GM13976 (cell line): Measurements from ENCODE around the gene CISTR.
"Not testable (repeated sequence)": the region's sequence is repeated elsewhere in the genome, so short reads cannot be mapped to it uniquely, and the experiment has no call there.

Experiments used
- DNase-seq: peaks from one replicate; pipeline ENCODE4 v3.0.0; 2012; ENCODE audit warnings: low spot score
- CTCF ChIP-seq: IDR thresholded peaks from 2 replicates; pipeline ENCODE4 v1.5.1; 2012; ENCODE audit warnings: borderline replicate concordance, mild to moderate bottlenecking; ENCODE audit not compliant: insufficient read depth; ENCODE audit errors: extremely low read depth, missing control alignments, control extremely low read depth
- in situ Hi-C: fragments of 300-500 bp; cut with MboI; formaldehyde crosslinking; loops from one replicate; pipeline ENCODE4 v1.12.0; 2022; ENCODE audit warnings: low sequenced_read_pairs, mixed read lengths, inconsistent platforms; ENCODE audit not compliant: unreplicated experiment

The CISTR gene

GRCh38 chr12:53766881-53767280, 15.1 kb upstream of the CISTR start:
- DNase-seq = no peak
- in situ Hi-C loops = no loop called here
- TF ChIP-seq CTCF = no peak

DNA sequence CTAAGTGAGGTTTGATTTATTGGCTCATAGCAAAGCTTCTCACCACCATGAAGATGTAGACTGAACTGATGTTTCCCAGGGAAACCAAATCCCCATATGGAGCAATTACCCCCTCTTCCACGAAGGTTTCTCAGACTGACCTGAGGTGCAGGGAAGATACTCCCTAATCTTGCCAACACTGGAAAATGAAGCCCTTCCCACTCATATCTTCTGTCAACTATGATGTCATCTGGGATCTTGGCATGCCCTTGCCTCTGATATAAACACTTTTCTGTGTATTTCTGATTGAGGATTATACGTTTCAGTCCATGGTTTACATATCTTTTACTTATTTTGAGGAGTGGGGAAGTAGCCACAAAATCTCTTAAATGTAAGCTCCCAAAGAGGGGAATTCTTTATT, 14.1 kb upstream of the CISTR start:
- no peak for TF ChIP-seq CTCF
- in situ Hi-C loops = no loop called here
- DNase-seq = no peak

DNA sequence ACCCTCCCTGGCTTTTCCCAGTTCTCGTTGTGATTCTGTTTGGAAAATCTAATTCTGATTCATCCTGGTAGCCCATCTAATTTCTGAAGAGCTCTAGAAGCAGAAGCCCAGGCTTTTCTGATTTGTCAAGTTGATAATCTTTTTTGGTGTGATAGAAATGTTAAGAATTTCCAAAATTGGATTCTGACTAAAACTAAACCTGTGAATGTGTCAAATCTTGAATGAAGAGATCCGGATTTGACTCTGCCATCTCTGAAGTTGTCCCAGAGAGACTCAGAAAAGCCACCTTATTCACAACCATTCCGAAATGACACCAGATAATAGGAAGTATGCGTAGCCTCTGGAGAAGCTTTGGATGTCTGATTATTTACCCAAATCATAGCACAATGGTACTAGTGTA, 12.8 kb upstream of the CISTR start:
- in situ Hi-C loops = no loop called here
- DNase-seq = no peak
- TF ChIP-seq CTCF = no peak

DNA sequence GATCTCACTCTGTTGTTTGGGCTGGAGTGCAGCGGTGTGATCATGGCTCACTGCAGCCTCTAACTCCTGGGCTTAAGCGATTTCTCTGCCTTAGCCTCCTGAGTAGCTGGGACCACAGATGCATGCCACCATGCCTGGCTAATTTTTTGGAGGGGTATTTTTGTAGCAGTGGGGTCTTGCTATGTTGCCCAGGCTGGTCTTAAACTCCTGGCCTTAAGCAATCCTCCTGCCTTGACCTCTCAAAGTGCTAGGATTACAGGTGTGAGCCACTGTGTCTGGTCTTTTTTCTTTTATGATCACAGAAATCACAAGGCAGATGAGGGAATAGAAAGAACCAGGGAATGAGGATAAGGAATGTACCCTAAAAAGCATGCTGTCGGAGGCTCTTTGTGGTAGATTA, 11.0 kb upstream of the CISTR start:
- in situ Hi-C loops, DNase-seq: not testable (repeated sequence)

- in situ Hi-C loops = no loop called here
- no peak for TF ChIP-seq CTCF
Measured at GRCh38 chr12:53761306-53761705, 9.5 kb upstream of the CISTR start.

GRCh38 chr12:53759261-53759660, 7.5 kb upstream of the CISTR start:
- in situ Hi-C loops = no loop called here
- no peak for TF ChIP-seq CTCF

More at GRCh38 chr12:53761306-53761705, 9.5 kb upstream of the CISTR start:
- DNase-seq = no peak

DNA sequence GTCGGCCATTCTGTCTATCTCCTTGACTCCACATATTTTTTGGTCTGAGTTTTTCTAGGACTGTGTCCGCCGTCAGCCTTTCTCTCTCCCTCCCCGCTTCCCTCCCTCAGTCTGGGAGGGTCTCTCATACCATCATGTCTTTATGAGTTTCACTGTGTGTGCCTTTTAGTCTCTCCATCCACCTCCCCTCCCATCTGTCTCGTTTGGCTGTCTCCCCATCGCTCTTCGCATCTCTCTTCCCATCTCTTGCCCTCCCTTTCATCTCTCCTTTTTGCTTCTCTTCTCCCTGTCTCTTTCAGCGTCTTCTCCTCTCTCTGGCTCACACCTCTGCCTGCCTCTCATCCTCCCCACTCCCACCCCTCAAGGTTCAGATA, 6.9 kb upstream of the CISTR start:
- TF ChIP-seq CTCF = no peak
- in situ Hi-C loops = no loop called here

More at GRCh38 chr12:53759261-53759660, 7.5 kb upstream of the CISTR start:
- DNase-seq = no peak

More for the DNA sequence above, 6.9 kb upstream of the CISTR start:
- DNase-seq = no peak
